ENCODE data around the gene FZD4. TPM values are rescaled to one million over a fixed set of nuclear protein-coding genes. Genes with fewer than 3 reads are reported as not detected.
"Not testable (repeated sequence)": the region's sequence is repeated elsewhere in the genome, so short reads cannot be mapped to it uniquely, and the experiment has no call there.

FZD4 gene
- total and polyA plus RNA-seq, 8 donors, result 20.7 to 27.1 (median 25.5) TPM

GRCh38 chr11:86949995-86950660 lies 5.1 kb downstream of the FZD4 start:
- Histone ChIP-seq H3K36me3 (peaks cover 0 to 8% of the 10 kb centered on the region in 2 donors), H3K27me3 (peaks cover 0 to 17% of the 10 kb centered on the region in 2 donors), H3K4me3 (peak overlapping the region in 1 of 2 donors; percentile 58), H3K4me1 (peaks cover 2 to 29% of the 10 kb centered on the region in 2 donors), H3K27ac (peak overlapping the region in 1 of 2 donors; percentile 8), H3K9me3 (no peaks in the 10 kb centered on the region)
- intact Hi-C loops (cut with DNase I), result loop anchor here in 1 of 2 donors (10.0 kb wide), 1 partner anchor 475 kb away; no protein-coding TSS in a partner anchor
- ATAC-seq (no peak), DNase-seq (no peak)
- no peak for TF ChIP-seq CTCF (IDR thresholded peaks at IDR 0.05)

DNA sequence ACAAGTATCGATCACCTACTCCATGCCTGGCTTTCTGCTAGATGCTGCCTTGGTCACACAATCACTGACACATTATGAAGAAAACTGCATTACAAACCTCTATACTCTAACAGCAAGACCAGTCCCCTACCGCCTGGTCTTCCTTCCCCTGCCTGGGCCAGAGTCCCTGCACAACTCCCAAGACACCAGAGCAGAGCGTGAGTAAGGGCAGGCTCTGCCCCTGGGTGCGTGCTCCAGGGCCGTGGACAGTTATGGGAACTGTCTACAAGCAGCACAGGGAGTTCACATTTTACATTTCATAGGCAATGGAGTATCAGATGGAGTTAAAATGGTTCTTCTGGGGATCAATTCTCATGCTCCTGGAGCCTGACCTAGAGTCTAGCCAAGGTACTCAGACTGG lies 6.5 kb downstream of the FZD4 start:
- no peak for TF ChIP-seq CTCF (IDR thresholded peaks at IDR 0.05)
- DNase-seq, result peak in 1 of 4 donors; percentile 39
- no peak for ATAC-seq
- peak overlapping the region in 1 of 2 donors; percentile 28 for H3K27ac ChIP-seq
- intact Hi-C loops (cut with DNase I), result loop anchor here in 1 of 2 donors (10.0 kb wide), 1 partner anchor 476 kb away; no protein-coding TSS in a partner anchor
- no peak overlapping the region for H3K4me3 ChIP-seq
- H3K36me3 ChIP-seq, result peaks cover 0 to 8% of the 10 kb centered on the region in 2 donors
- peaks cover 2 to 25% of the 10 kb centered on the region in 2 donors for H3K4me1 ChIP-seq
- H3K9me3 ChIP-seq, result no peaks in the 10 kb centered on the region
- H3K27me3 ChIP-seq, result peaks cover 0 to 3% of the 10 kb centered on the region in 2 donors

GRCh38 chr11:86947541-86947940 lies 7.7 kb downstream of the FZD4 start:
- no peak for ATAC-seq

DNA sequence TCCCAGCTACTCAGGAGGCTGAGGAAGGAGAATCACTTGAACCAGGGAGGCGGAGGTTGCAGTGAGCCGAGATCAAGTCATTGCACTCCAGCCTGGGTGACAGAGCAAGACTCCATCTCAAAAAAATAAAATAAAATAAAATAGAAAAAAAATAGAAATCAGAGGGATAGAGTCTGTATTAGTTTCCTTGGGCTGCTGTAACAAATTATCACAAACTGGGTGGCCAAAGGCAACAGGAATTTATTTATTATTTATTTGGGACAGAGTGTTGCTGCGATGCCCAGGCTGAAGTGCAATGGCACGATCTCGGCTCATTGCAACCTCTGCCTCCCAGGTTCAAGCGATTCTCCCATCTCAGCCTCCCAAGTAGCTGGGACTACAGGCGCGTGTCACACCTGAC lies 11.7 kb downstream of the FZD4 start:
- not testable (repeated sequence) for H3K36me3 ChIP-seq, H3K4me3 ChIP-seq, ATAC-seq, DNase-seq, H3K9me3 ChIP-seq, H3K27me3 ChIP-seq, H3K27ac ChIP-seq
- intact Hi-C loops (cut with DNase I), result loop anchor here in 1 of 2 donors (10.0 kb wide), 1 partner anchor 481 kb away; no protein-coding TSS in a partner anchor
- H3K4me1 ChIP-seq, result peaks cover 21 to 47% of the 10 kb centered on the region in 2 donors

More at GRCh38 chr11:86947541-86947940, 7.7 kb downstream of the FZD4 start:
- Histone ChIP-seq H3K27ac (no peak overlapping the region), H3K9me3 (no peaks in the 10 kb centered on the region), H3K27me3 (no peaks in the 10 kb centered on the region), H3K36me3 (peaks cover 0 to 8% of the 10 kb centered on the region in 2 donors), H3K4me1 (peaks cover 2 to 25% of the 10 kb centered on the region in 2 donors), H3K4me3 (no peak overlapping the region)
- intact Hi-C loops (cut with DNase I), result loop anchor here in 1 of 2 donors (10.0 kb wide), 1 partner anchor 477 kb away; no protein-coding TSS in a partner anchor
- no peak for TF ChIP-seq CTCF (IDR thresholded peaks at IDR 0.05)
- no peak for DNase-seq

GRCh38 chr11:86941871-86942599 lies 13.2 kb downstream of the FZD4 start:
- Histone ChIP-seq H3K9me3 (no peaks in the 10 kb centered on the region), H3K36me3 (no peaks in the 10 kb centered on the region), H3K27ac (peak overlapping the region; percentile 6 to 66), H3K4me1 (peaks cover 23 to 37% of the 10 kb centered on the region in 2 donors), H3K4me3 (no peak overlapping the region), H3K27me3 (no peaks in the 10 kb centered on the region)
- intact Hi-C loops (cut with DNase I), result loop anchor here in 1 of 2 donors (10.0 kb wide), 1 partner anchor 483 kb away; no protein-coding TSS in a partner anchor
- ATAC-seq (no peak), DNase-seq (no peak)
- no peak for TF ChIP-seq CTCF (IDR thresholded peaks at IDR 0.05)
